Stimulated activated effector memory CD8-positive, alpha-beta T cell treated with anti-CD3 and anti-CD28 coated beads, Interleukin-12 subunit alpha, Interleukin-12 subunit beta, amount 100 ng/mL, for 72 hours (primary cell): ENCODE measurements around the gene ZNF17.
A peak's percentile ranks its signal among the peaks of the same experiment; 100 is the strongest.
"Not testable (repeated sequence)": the region's sequence is repeated elsewhere in the genome, so short reads cannot be mapped to it uniquely, and the experiment has no call there.

Experiments
- ATAC-seq: fragments of 150-1000 bp; cut with Tn5 transposase; 2 replicates; pipeline ENCODE4 v1.10.0; 2021
- DNase-seq, 2 donors: peaks; one replicate each; pipeline ENCODE4 v3.0.0; 2021 to 2022; ENCODE audit warnings: low spot score in 2 of 2
- H3K27ac Mint-ChIP-seq: one replicate; pipeline ENCODE4 v1.8.0; 2022; ENCODE audit warnings: mild to moderate bottlenecking, mixed read lengths
- H3K36me3 Mint-ChIP-seq: one replicate; pipeline ENCODE4 v1.8.0; 2022; ENCODE audit warnings: mild to moderate bottlenecking, mixed read lengths
- H3K4me1 Mint-ChIP-seq: one replicate; pipeline ENCODE4 v1.8.0; 2022; ENCODE audit warnings: mixed read lengths
- H3K4me3 Mint-ChIP-seq: one replicate; pipeline ENCODE4 v1.8.0; 2022; ENCODE audit warnings: mild to moderate bottlenecking, mixed read lengths
- H3K9me3 Mint-ChIP-seq: one replicate; pipeline ENCODE4 v1.8.0; 2022; ENCODE audit warnings: mixed read lengths

ZNF17 gene

GRCh38 chr19:57410877-57411671 lies at the start of gene ZNF17:
Gene ZNF17 (plus strand): TSS chr19:57411161. CDS start chr19:57413616, 2,455 bp downstream.
- ATAC-seq: peak; percentile 100
- peak within 1 kb of the TSS; percentile 83 for H3K27ac Mint-ChIP-seq
- H3K9me3 Mint-ChIP-seq: peaks cover 16% of the 10 kb centered on the region
- peak within 1 kb of the TSS; percentile 96 for H3K4me3 Mint-ChIP-seq
- DNase-seq: peak; percentile 74 to 90
- H3K4me1 Mint-ChIP-seq: peaks cover 28% of the 10 kb centered on the region
- H3K36me3 Mint-ChIP-seq: peaks cover 26% of the 10 kb centered on the region

- H3K36me3 Mint-ChIP-seq: peaks cover 13% of the 10 kb centered on the region
- H3K27ac Mint-ChIP-seq: peak overlapping the region; percentile 96
- peaks cover 16% of the 10 kb centered on the region for H3K9me3 Mint-ChIP-seq
- no peak for DNase-seq
- ATAC-seq: no peak
- peak overlapping the region; percentile 82 for H3K4me3 Mint-ChIP-seq
- H3K4me1 Mint-ChIP-seq: peaks cover 19% of the 10 kb centered on the region
These were observed 48.5 kb upstream of the ZNF17 start for GRCh38 chr19:57362419-57362818.

DNA sequence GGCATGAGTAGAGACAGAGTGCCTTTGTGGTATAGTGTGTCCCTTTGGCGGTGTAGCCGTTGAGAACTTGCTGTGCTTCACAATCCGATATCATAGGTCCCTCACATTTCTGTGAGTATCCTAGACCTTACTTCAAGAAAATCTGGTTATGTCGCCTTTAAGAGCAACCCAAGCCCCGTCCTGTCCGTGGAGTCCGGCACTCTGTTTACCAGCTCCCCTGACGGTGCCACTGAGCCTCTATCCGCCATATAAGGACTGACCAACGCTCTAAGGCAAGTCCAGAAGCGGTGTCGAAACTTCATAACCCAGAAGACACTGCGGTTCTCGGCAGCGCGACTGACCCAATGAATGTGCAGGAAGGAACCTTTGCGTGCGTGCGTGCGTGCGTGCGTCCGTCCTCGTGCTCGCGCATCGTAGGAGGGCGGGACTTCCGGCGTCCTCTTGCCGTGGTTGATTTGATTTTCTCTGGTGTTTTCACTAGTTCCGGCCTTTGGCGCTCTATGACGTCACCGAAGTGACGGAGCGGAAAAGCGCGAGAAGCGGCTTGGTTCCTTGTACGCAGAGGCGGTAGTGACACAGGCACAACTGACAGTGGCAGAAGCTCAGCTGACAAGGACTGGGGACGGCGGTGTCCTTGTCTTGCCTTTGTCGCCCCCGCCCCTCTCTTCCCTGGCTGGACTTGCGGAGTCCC lies 47.8 kb upstream of the ZNF17 start, which contains the start of the genes TRAPPC2B and ZNF547:
Gene TRAPPC2B, plus strand, starts transcription at position 555 of the 691 bp plus-strand sequence. CDS start 1,283 bp downstream, outside the sequence.
Gene ZNF547, plus strand, starts transcription at position 555 of the 691 bp plus-strand sequence. CDS start 5,005 bp downstream, outside the sequence.
- peaks cover 16% of the 10 kb centered on the region for H3K9me3 Mint-ChIP-seq
- peaks cover 19% of the 10 kb centered on the region for H3K4me1 Mint-ChIP-seq
- DNase-seq (peak; percentile 86 to 97), ATAC-seq (peak; percentile 95)
- peaks cover 13% of the 10 kb centered on the region for H3K36me3 Mint-ChIP-seq
- peak within 1 kb of the TSS; percentile 82 for H3K4me3 Mint-ChIP-seq
- H3K27ac Mint-ChIP-seq: peak within 1 kb of the TSS; percentile 96

- Mint-ChIP-seq H3K27ac (peak overlapping the region; percentile 96), H3K4me1 (peaks cover 19% of the 10 kb centered on the region), H3K9me3 (peaks cover 17% of the 10 kb centered on the region), H3K4me3 (peak overlapping the region; percentile 82), H3K36me3 (peaks cover 13% of the 10 kb centered on the region)
- peak; percentile 9 for ATAC-seq
- no peak for DNase-seq
These were observed 47.2 kb upstream of the ZNF17 start for GRCh38 chr19:57363688-57364181.

- H3K4me1 Mint-ChIP-seq: peaks cover 19% of the 10 kb centered on the region
- peaks cover 23% of the 10 kb centered on the region for H3K9me3 Mint-ChIP-seq
- ATAC-seq: no peak
- no peak overlapping the region for H3K4me3 Mint-ChIP-seq
- H3K36me3 Mint-ChIP-seq: peaks cover 17% of the 10 kb centered on the region
- no peak overlapping the region for H3K27ac Mint-ChIP-seq
- no peak for DNase-seq
These were observed 44.2 kb upstream of the ZNF17 start for GRCh38 chr19:57366776-57367175.

- Mint-ChIP-seq H3K27ac (no peak overlapping the region), H3K36me3 (peaks cover 19% of the 10 kb centered on the region), H3K9me3 (peaks cover 24% of the 10 kb centered on the region), H3K4me3 (no peak overlapping the region), H3K4me1 (no peaks in the 10 kb centered on the region)
- ATAC-seq (no peak), DNase-seq (no peak)
These were observed 36.8 kb upstream of the ZNF17 start for GRCh38 chr19:57374179-57374578.

GRCh38 chr19:57374647-57375046 lies 36.3 kb upstream of the ZNF17 start:
- DNase-seq, H3K4me1 Mint-ChIP-seq, H3K4me3 Mint-ChIP-seq, H3K27ac Mint-ChIP-seq, ATAC-seq: not testable (repeated sequence)
- Mint-ChIP-seq H3K9me3 (peaks cover 26% of the 10 kb centered on the region), H3K36me3 (peaks cover 15% of the 10 kb centered on the region)

- DNase-seq (no peak), ATAC-seq (no peak)
- H3K27ac Mint-ChIP-seq: no peak overlapping the region
- no peaks in the 10 kb centered on the region for H3K4me1 Mint-ChIP-seq
- peaks cover 15% of the 10 kb centered on the region for H3K36me3 Mint-ChIP-seq
- peaks cover 25% of the 10 kb centered on the region for H3K9me3 Mint-ChIP-seq
- no peak overlapping the region for H3K4me3 Mint-ChIP-seq
These were observed 34.8 kb upstream of the ZNF17 start for GRCh38 chr19:57376151-57376550.

- DNase-seq (no peak), ATAC-seq (no peak)
- Mint-ChIP-seq H3K27ac (no peak overlapping the region), H3K36me3 (peaks cover 10% of the 10 kb centered on the region), H3K4me3 (no peak overlapping the region), H3K4me1 (no peaks in the 10 kb centered on the region), H3K9me3 (peaks cover 18% of the 10 kb centered on the region)
These were observed 33.3 kb upstream of the ZNF17 start for GRCh38 chr19:57377498-57378146.

- H3K4me1 Mint-ChIP-seq: no peaks in the 10 kb centered on the region
- ATAC-seq (no peak), DNase-seq (no peak)
- H3K27ac Mint-ChIP-seq: no peak overlapping the region
- no peak overlapping the region for H3K4me3 Mint-ChIP-seq
- peaks cover 12% of the 10 kb centered on the region for H3K9me3 Mint-ChIP-seq
- no peaks in the 10 kb centered on the region for H3K36me3 Mint-ChIP-seq
These were observed 30.0 kb upstream of the ZNF17 start for GRCh38 chr19:57380923-57381322.

- no peak overlapping the region for H3K4me3 Mint-ChIP-seq
- no peaks in the 10 kb centered on the region for H3K4me1 Mint-ChIP-seq
- H3K27ac Mint-ChIP-seq: no peak overlapping the region
- no peak for ATAC-seq
- no peak for DNase-seq
- no peaks in the 10 kb centered on the region for H3K36me3 Mint-ChIP-seq
- H3K9me3 Mint-ChIP-seq: peaks cover 12% of the 10 kb centered on the region
These were observed 28.0 kb upstream of the ZNF17 start for GRCh38 chr19:57382806-57383488.

DNA sequence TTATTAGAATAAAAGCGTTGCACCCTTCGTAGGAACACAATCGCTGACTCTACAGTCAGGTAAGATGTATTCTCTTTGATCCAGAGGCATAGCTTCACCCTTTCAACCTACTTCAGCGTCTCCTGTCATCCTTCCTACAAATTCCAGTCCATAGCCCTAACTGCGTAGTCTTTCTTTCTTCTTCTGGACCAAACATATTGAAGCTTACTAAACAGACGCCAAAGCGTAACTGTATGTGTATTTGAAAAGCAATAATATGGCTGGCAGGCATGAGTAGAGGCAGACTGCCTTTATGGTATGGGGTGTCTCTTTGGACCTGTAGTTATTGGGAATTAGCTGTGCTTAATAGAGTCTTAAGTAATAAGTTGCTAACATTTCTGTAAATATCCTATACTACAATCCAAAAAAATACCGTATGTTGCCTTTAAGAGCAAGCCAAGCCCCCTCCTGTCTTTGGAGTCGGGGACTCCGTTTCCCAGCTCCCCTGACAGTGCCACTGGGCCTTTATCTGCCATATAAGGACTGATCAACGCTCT lies 21.7 kb upstream of the ZNF17 start:
- peaks cover 15% of the 10 kb centered on the region for H3K36me3 Mint-ChIP-seq
- peak overlapping the region; percentile 97 for H3K27ac Mint-ChIP-seq
- no peak for ATAC-seq
- H3K4me3 Mint-ChIP-seq: peak overlapping the region; percentile 94
- DNase-seq: no peak
- H3K4me1 Mint-ChIP-seq: peaks cover 37% of the 10 kb centered on the region
- peaks cover 7% of the 10 kb centered on the region for H3K9me3 Mint-ChIP-seq

DNA sequence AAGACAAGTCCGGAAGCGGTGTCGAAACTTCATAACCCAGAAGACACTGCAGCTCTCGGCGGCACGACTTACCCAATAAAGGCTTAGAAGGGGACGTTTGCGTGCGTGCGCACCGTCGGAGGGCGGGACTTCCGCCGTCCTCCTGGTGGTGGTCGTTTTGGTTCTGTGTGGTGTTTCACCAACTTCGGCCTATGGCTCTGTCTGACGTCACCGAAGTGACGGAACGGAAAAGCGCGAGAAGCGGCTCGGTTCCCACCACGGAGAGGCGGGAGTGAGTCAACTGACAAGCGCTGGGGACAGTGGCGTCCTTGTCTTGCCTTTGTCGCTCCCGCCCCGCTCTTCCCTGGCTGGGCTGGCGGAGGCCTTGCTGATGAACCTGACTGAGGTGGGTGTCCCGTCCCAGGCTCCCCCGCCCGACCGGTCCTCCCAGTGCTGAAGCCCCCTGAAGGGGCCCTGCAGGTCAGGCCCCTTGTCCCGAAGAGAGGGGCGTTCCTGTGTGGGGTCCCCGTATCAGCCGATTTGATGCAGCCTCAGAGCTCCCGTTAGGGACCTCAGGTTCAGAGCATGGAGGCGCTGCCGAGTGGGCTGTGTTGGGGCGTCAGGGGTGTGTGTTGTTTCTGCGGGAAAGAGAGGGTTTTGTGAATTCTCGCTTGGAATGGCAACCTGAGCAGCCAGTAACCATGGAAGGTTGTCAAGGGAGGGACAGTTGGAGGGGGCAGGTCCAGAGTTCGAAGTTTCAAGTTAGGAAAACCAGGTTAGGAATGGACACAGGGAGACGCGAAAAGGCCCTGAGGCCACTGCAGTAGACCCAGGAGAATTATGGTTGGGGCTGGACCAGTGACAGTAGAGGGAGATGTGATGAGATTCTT lies 21.0 kb upstream of the ZNF17 start, which contains the start of gene ZNF548:
Gene ZNF548, plus strand, starts transcription at position 125 of the 869 bp plus-strand sequence. Its CDS starts 246 bp downstream, at position 371.
- H3K4me1 Mint-ChIP-seq: peaks cover 44% of the 10 kb centered on the region
- H3K9me3 Mint-ChIP-seq: peaks cover 10% of the 10 kb centered on the region
- peaks cover 20% of the 10 kb centered on the region for H3K36me3 Mint-ChIP-seq
- peak within 1 kb of the TSS; percentile 97 for H3K27ac Mint-ChIP-seq
- peak within 1 kb of the TSS; percentile 94 for H3K4me3 Mint-ChIP-seq
- peak; percentile 99 for ATAC-seq
- peak; percentile 86 to 98 for DNase-seq
